Measurements from ENCODE around the gene WDR72. TPM values are rescaled to one million over a fixed set of nuclear protein-coding genes. Genes with fewer than 3 reads are reported as not detected.

Gene WDR72
- total and polyA plus RNA-seq, 4 donors: 0.10 to 0.97 (median 0.45) TPM

DNA sequence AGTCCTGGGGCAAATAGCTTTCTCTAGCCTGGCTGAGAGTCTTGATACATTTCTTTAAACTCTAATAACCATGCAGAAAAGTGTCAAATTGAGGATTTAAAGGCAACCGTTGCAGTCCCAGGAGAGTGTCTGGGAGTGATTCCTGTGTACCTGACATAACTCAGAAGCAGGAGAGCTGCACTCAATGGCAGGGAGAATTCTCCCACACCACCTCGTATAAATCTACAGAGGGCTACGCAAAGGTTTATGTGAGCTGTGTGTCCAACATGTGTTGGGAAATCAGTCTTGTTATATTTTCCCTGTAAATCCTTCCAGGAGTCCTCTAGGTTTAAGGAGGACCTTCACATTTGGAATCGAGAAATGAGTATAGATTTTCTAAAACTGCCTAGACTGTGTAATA lies 192.6 kb downstream of the WDR72 start:
- Histone ChIP-seq H3K27me3 (ENCODE audit: control insufficient read depth in 3 of 3, insufficient read depth in 3 of 3, low read length in 2 of 3) (no peaks in the 10 kb centered on the region), H3K4me3 (no peak overlapping the region), H3K4me1 (ENCODE audit: control insufficient read depth in 5 of 5, insufficient read depth in 5 of 5, low read length in 5 of 5) (no peaks in the 10 kb centered on the region), H3K36me3 (ENCODE audit: control insufficient read depth in 4 of 4, insufficient read depth in 4 of 4, low read length in 4 of 4) (no peaks in the 10 kb centered on the region), H3K9me3 (ENCODE audit: control insufficient read depth in 4 of 4, insufficient read depth in 3 of 4, low read length in 3 of 4) (no peaks in the 10 kb centered on the region), H3K27ac (ENCODE audit: low read depth in 1 of 2, low read length in 1 of 2) (no peak overlapping the region), H3K9ac (ENCODE audit: insufficient read depth in 1 of 2, low read length in 2 of 2) (no peak overlapping the region)
- ATAC-seq (ENCODE audit: insufficient read depth, low FRiP score) (no peak), DNase-seq (no peak)
- 76 to 78% methylated on average over 4 of the region's 4 CpGs for WGBS, 2 donors
- TF ChIP-seq, protein P1, sequence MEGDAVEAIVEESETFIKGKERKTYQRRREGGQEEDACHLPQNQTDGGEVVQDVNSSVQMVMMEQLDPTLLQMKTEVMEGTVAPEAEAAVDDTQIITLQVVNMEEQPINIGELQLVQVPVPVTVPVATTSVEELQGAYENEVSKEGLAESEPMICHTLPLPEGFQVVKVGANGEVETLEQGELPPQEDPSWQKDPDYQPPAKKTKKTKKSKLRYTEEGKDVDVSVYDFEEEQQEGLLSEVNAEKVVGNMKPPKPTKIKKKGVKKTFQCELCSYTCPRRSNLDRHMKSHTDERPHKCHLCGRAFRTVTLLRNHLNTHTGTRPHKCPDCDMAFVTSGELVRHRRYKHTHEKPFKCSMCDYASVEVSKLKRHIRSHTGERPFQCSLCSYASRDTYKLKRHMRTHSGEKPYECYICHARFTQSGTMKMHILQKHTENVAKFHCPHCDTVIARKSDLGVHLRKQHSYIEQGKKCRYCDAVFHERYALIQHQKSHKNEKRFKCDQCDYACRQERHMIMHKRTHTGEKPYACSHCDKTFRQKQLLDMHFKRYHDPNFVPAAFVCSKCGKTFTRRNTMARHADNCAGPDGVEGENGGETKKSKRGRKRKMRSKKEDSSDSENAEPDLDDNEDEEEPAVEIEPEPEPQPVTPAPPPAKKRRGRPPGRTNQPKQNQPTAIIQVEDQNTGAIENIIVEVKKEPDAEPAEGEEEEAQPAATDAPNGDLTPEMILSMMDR (IDR thresholded peaks at IDR 0.05; ENCODE audit: control extremely low read depth, extremely low read depth): no peak

DNA sequence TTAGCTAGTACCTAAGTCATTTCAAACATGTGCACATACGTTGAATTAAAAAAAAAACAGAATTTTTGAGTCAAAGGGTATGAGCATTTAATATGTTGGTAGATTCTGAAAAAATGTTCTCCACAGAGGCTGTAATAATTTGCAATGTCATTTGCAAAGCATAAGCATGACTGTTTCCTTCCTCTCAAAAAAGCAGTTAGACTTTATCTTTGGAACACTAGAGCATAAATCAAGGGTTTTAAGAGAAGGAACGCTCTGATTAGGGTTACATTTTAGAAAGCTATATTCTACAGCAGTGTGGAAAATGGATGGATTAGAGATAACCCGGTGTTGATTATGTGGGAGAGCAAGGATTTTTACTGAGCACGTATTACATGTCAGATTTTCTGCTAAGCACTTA lies 193.7 kb downstream of the WDR72 start:
- ATAC-seq (ENCODE audit: insufficient read depth, low FRiP score) (no peak), DNase-seq (no peak)
- Histone ChIP-seq H3K27me3 (ENCODE audit: control insufficient read depth in 3 of 3, insufficient read depth in 3 of 3, low read length in 2 of 3) (no peaks in the 10 kb centered on the region), H3K27ac (ENCODE audit: low read depth in 1 of 2, low read length in 1 of 2) (no peak overlapping the region), H3K4me1 (ENCODE audit: control insufficient read depth in 5 of 5, insufficient read depth in 5 of 5, low read length in 5 of 5) (no peaks in the 10 kb centered on the region), H3K4me3 (no peak overlapping the region), H3K36me3 (ENCODE audit: control insufficient read depth in 4 of 4, insufficient read depth in 4 of 4, low read length in 4 of 4) (no peaks in the 10 kb centered on the region), H3K9me3 (ENCODE audit: control insufficient read depth in 4 of 4, insufficient read depth in 3 of 4, low read length in 3 of 4) (no peaks in the 10 kb centered on the region), H3K9ac (ENCODE audit: insufficient read depth in 1 of 2, low read length in 2 of 2) (no peak overlapping the region)
- 20 to 38% methylated on average over 4 of the region's 4 CpGs for WGBS, 2 donors
- TF ChIP-seq, protein P1 (IDR thresholded peaks at IDR 0.05; ENCODE audit: control extremely low read depth, extremely low read depth): no peak

DNA sequence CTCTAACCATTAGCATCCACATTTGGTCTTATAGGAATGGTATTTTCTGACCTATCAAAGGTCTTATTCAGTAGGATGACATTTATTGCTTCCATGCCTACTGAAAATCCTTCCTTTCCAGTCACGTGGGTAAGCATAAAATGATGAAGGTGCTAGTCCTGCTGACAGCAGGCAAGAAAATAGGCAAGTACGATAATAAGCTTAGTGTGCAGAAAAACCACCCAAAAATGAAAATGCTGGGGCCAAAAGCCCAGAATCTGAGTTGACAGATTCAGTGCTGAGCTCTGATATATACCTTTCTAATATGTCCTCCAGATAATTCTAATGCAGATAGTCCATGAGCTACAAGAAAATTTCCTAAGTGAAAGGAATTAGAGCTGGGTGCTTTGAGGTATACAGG lies 194.8 kb downstream of the WDR72 start:
- no peaks in the 10 kb centered on the region for H3K4me1 ChIP-seq (ENCODE audit: control insufficient read depth in 5 of 5, insufficient read depth in 5 of 5, low read length in 5 of 5)
- TF ChIP-seq, protein P1 (IDR thresholded peaks at IDR 0.05; ENCODE audit: control extremely low read depth, extremely low read depth): no peak
- no peaks in the 10 kb centered on the region for H3K36me3 ChIP-seq (ENCODE audit: control insufficient read depth in 4 of 4, insufficient read depth in 4 of 4, low read length in 4 of 4)
- no peak overlapping the region for H3K4me3 ChIP-seq
- H3K27ac ChIP-seq (ENCODE audit: low read depth in 1 of 2, low read length in 1 of 2): no peak overlapping the region
- no peak overlapping the region for H3K9ac ChIP-seq (ENCODE audit: insufficient read depth in 1 of 2, low read length in 2 of 2)
- WGBS, 2 donors: 67 to 74% methylated on average over 2 of the region's 2 CpGs
- no peaks in the 10 kb centered on the region for H3K27me3 ChIP-seq (ENCODE audit: control insufficient read depth in 3 of 3, insufficient read depth in 3 of 3, low read length in 2 of 3)
- ATAC-seq (ENCODE audit: insufficient read depth, low FRiP score) (no peak), DNase-seq (no peak)
- H3K9me3 ChIP-seq (ENCODE audit: control insufficient read depth in 4 of 4, insufficient read depth in 3 of 4, low read length in 3 of 4): no peaks in the 10 kb centered on the region

DNA sequence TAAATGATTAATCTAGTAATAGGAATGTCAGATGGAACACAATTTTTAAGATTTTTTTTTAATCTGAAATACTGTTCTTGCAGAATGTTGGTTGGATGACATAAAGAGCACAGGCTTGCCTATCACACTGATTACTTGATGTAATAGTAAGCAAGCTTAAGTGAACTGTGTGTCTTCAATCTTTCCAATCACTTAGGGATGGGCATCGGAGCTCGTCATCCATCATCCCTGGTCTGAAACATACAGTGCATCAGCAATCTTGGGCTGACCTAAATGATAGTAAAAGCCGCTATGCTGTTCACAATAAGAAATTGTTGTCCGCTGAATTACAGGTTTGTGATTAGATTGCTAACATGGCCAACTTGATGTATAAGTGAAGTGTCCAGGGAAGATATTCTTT lies 195.8 kb downstream of the WDR72 start:
- DNase-seq (no peak), ATAC-seq (ENCODE audit: insufficient read depth, low FRiP score) (no peak)
- no peaks in the 10 kb centered on the region for H3K9me3 ChIP-seq (ENCODE audit: control insufficient read depth in 4 of 4, insufficient read depth in 3 of 4, low read length in 3 of 4)
- no peak overlapping the region for H3K9ac ChIP-seq (ENCODE audit: insufficient read depth in 1 of 2, low read length in 2 of 2)
- 85 to 88% methylated on average over 4 of the region's 4 CpGs for WGBS, 2 donors
- TF ChIP-seq, protein P1 (IDR thresholded peaks at IDR 0.05; ENCODE audit: control extremely low read depth, extremely low read depth): no peak
- no peaks in the 10 kb centered on the region for H3K27me3 ChIP-seq (ENCODE audit: control insufficient read depth in 3 of 3, insufficient read depth in 3 of 3, low read length in 2 of 3)
- H3K27ac ChIP-seq (ENCODE audit: low read depth in 1 of 2, low read length in 1 of 2): no peak overlapping the region
- H3K4me1 ChIP-seq (ENCODE audit: control insufficient read depth in 5 of 5, insufficient read depth in 5 of 5, low read length in 5 of 5): no peaks in the 10 kb centered on the region
- no peaks in the 10 kb centered on the region for H3K36me3 ChIP-seq (ENCODE audit: control insufficient read depth in 4 of 4, insufficient read depth in 4 of 4, low read length in 4 of 4)
- H3K4me3 ChIP-seq: no peak overlapping the region

Data from lung (tissue), 12 donors.